ENCODE results near the gene S100A9. TPM values are rescaled to one million over a fixed set of nuclear protein-coding genes. Genes with fewer than 3 reads are reported as not detected.

S100A9 gene
- total and polyA plus RNA-seq, 7 donors, result 26.4 to 111 (median 51.1) TPM

DNA sequence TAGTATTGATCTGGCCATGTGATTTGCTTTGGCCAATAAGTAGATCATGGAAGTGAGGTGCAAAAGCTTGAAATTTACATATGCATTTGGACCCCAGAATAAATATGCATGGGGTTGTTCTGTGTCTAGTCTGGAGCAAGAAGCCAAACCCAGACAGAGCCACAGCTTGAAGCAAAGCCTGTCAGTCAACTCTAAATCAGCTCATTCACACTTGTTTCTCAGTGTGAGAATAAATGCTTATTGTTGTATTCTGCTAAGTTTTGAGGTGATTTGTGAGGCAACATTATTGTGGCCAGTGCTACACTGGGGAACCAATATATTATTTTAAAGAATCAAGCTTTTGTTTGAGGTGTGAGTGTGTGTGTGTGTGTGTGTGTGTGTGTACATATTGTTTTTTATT, 32.7 kb upstream of the S100A9 start:
- H3K27ac ChIP-seq, result no peak overlapping the region
- DNase-seq, result no peak
- intact Hi-C loops (cut with DNase I), result no loop called here
- H3K36me3 ChIP-seq (ENCODE audit: insufficient read depth in 1 of 2, low read depth in 1 of 2), result no peaks in the 10 kb centered on the region
- H3K4me3 ChIP-seq, result no peak overlapping the region
- TF ChIP-seq CTCF (IDR thresholded peaks at IDR 0.05), result no peak
- no peaks in the 10 kb centered on the region for H3K4me1 ChIP-seq
- peaks cover 0 to 3% (median 0%) of the 10 kb centered on the region in 3 donors for H3K27me3 ChIP-seq (ENCODE audit: insufficient read depth in 3 of 3, low read length in 2 of 3)
- ATAC-seq, result no peak
- H3K9me3 ChIP-seq, result peaks cover 20% of the 10 kb centered on the region

GRCh38 chr1:153333902-153334301, 23.8 kb upstream of the S100A9 start:
- ATAC-seq (no peak), DNase-seq (no peak)
- H3K36me3 ChIP-seq (ENCODE audit: insufficient read depth in 1 of 2, low read depth in 1 of 2), result no peaks in the 10 kb centered on the region
- TF ChIP-seq CTCF (IDR thresholded peaks at IDR 0.05), result no peak
- no peaks in the 10 kb centered on the region for H3K4me1 ChIP-seq
- 86 to 100% (median 88%) methylated on average over 1 of the region's 1 CpG for WGBS, 3 donors
- intact Hi-C loops (cut with DNase I), result no loop called here
- no peak overlapping the region for H3K4me3 ChIP-seq
- H3K27me3 ChIP-seq (ENCODE audit: insufficient read depth in 3 of 3, low read length in 2 of 3), result peaks cover 0 to 2% (median 0%) of the 10 kb centered on the region in 3 donors
- peaks cover 6% of the 10 kb centered on the region for H3K9me3 ChIP-seq
- no peak overlapping the region for H3K27ac ChIP-seq

- H3K9me3 ChIP-seq, result peaks cover 4% of the 10 kb centered on the region
- H3K4me1 ChIP-seq, result no peaks in the 10 kb centered on the region
- intact Hi-C loops (cut with DNase I), result no loop called here
- no peak overlapping the region for H3K4me3 ChIP-seq
- H3K36me3 ChIP-seq (ENCODE audit: insufficient read depth in 1 of 2, low read depth in 1 of 2), result no peaks in the 10 kb centered on the region
- no peak for DNase-seq
- H3K27ac ChIP-seq, result no peak overlapping the region
- no peak for ATAC-seq
- no peak for TF ChIP-seq CTCF (IDR thresholded peaks at IDR 0.05)
- peaks cover 0 to 12% (median 0%) of the 10 kb centered on the region in 3 donors for H3K27me3 ChIP-seq (ENCODE audit: insufficient read depth in 3 of 3, low read length in 2 of 3)
Observed at GRCh38 chr1:153336650-153337049, 21.0 kb upstream of the S100A9 start.

GRCh38 chr1:153337980-153338853, 19.4 kb upstream of the S100A9 start:
- DNase-seq (no peak), ATAC-seq (no peak)
- Histone ChIP-seq H3K36me3 (ENCODE audit: insufficient read depth in 1 of 2, low read depth in 1 of 2) (no peaks in the 10 kb centered on the region), H3K27ac (no peak overlapping the region), H3K4me3 (no peak overlapping the region), H3K27me3 (ENCODE audit: insufficient read depth in 3 of 3, low read length in 2 of 3) (peaks cover 0 to 21% (median 0%) of the 10 kb centered on the region in 3 donors), H3K9me3 (no peaks in the 10 kb centered on the region), H3K4me1 (no peaks in the 10 kb centered on the region)
- intact Hi-C loops (cut with DNase I), result no loop called here
- TF ChIP-seq CTCF (IDR thresholded peaks at IDR 0.05), result no peak
- 57 to 64% (median 58%) methylated on average over 8 of the region's 8 CpGs for WGBS, 3 donors
